HepG2 (cell line): ENCODE data around the gene PDRG1.

Experiments used
- ARNT ChIP-seq: fragments of 450-650 bp; IDR thresholded peaks from 2 replicates; pipeline ENCODE4 v1.6.1; 2017
- CREB3 ChIP-seq: sonication (generic); formaldehyde crosslinking; IDR thresholded peaks from 2 replicates; pipeline ENCODE4 v1.5.0; 2020; ENCODE audit warnings: missing genetic modification reagents
- CTCF ChIP-seq: sonication (generic); formaldehyde crosslinking; IDR thresholded peaks from 2 replicates; pipeline ENCODE4 v1.5.0; 2020; ENCODE audit warnings: mild to moderate bottlenecking, missing genetic modification reagents, moderate library complexity
- EZH2 ChIP-seq: conservative IDR thresholded peaks from 2 replicates; pipeline ENCODE4 v1.6.1; 2012; ENCODE audit warnings: mild to moderate bottlenecking, low read depth, low read length, moderate library complexity
- MXI1 ChIP-seq: IDR thresholded peaks from 3 replicates; pipeline ENCODE4 v1.6.1; 2012; ENCODE audit warnings: low read depth, low read length, inconsistent platforms, borderline replicate concordance
- NFATC3 ChIP-seq: sonication (generic); formaldehyde crosslinking; IDR thresholded peaks from 2 replicates; pipeline ENCODE4 v1.5.1; 2020; ENCODE audit warnings: mild to moderate bottlenecking, missing genetic modification reagents
- RFX1 ChIP-seq: fragments of 450-650 bp; IDR thresholded peaks from 2 replicates; pipeline ENCODE4 v1.6.1; 2017
- ZBTB49 ChIP-seq: sonication (generic); formaldehyde crosslinking; IDR thresholded peaks from 2 replicates; pipeline ENCODE4 v1.4.0; 2020; ENCODE audit warnings: missing genetic modification reagents, borderline replicate concordance
- ZNF430 ChIP-seq: sonication (generic); formaldehyde crosslinking; IDR thresholded peaks from 2 replicates; pipeline ENCODE4 v1.9.0; 2021; ENCODE audit warnings: mild to moderate bottlenecking, missing genetic modification reagents
- TF ChIP-seq, protein P1 (sequence below): sonication (generic); formaldehyde crosslinking; IDR thresholded peaks from 2 replicates; pipeline ENCODE4 v1.4.0; 2020; ENCODE audit warnings: missing genetic modification reagents
- TF ChIP-seq, protein P2 (sequence below): sonication (generic); formaldehyde crosslinking; IDR thresholded peaks from 2 replicates; pipeline ENCODE4 v1.5.0; 2020; ENCODE audit warnings: missing genetic modification reagents

- TF ChIP-seq RFX1 (no peak), CTCF (CRISPR knock-in tag) (no peak), ARNT (no peak), CREB3 (no peak), EZH2 (no peak), NFATC3 (CRISPR knock-in tag) (no peak), MXI1 (no peak), ZBTB49 (no peak), ZNF430 (CRISPR knock-in tag) (no peak)
- TF ChIP-seq, protein P1, sequence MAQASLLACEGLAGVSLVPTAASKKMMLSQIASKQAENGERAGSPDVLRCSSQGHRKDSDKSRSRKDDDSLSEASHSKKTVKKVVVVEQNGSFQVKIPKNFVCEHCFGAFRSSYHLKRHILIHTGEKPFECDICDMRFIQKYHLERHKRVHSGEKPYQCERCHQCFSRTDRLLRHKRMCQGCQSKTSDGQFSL (CRISPR knock-in tag), result no peak
- TF ChIP-seq, protein P2, sequence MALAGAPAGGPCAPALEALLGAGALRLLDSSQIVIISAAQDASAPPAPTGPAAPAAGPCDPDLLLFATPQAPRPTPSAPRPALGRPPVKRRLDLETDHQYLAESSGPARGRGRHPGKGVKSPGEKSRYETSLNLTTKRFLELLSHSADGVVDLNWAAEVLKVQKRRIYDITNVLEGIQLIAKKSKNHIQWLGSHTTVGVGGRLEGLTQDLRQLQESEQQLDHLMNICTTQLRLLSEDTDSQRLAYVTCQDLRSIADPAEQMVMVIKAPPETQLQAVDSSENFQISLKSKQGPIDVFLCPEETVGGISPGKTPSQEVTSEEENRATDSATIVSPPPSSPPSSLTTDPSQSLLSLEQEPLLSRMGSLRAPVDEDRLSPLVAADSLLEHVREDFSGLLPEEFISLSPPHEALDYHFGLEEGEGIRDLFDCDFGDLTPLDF (CRISPR knock-in tag), result no peak
Measured at GRCh38 chr20:31945785-31946184, 6.1 kb downstream of the PDRG1 start.
